H1 (cell line): ENCODE results near the gene NUP210L. TPM values are rescaled to one million over a fixed set of nuclear protein-coding genes. Genes with fewer than 3 reads are reported as not detected.

Experiments used
- CTCF ChIA-PET: fragments of 300-600 bp; sonication (Branson Sonifier 250); formaldehyde crosslinking; loops from one replicate; lab custom pipeline; 2021; ENCODE audit not compliant: partially characterized antibody; lab: Charles Lee
- POLR2A ChIA-PET: fragments of 300-600 bp; sonication (Branson Sonifier 250); formaldehyde crosslinking; loops from one replicate; lab custom pipeline; 2021; ENCODE audit warnings: inconsistent platforms; ENCODE audit not compliant: partially characterized antibody; lab: Charles Lee
- DNase-seq, 2 experiments: peaks; one replicate each; pipeline versions ENCODE4 v3.0.0 to v3.0.0-alpha.2; 2010 to 2022; ENCODE audit warnings: low spot score in 2 of 2, low read depth in 1 of 2, mixed read lengths in 1 of 2
- FAIRE-seq: peaks from 2 replicates; lab custom pipeline; 2011; peaks lifted over from hg19 to GRCh38; lab: Jason Lieb, UNC
- H2AFZ ChIP-seq: 2 replicates; pipeline ENCODE4 v1.8.1; 2012; ENCODE audit warnings: low read length, inconsistent platforms
- H2AK5ac ChIP-seq: 2 replicates; pipeline ENCODE4 v1.6.1; 2013; ENCODE audit warnings: low read depth, low read length
- H2BK120ac ChIP-seq: replicated peaks from 2 replicates; pipeline ENCODE3; 2013; ENCODE audit warnings: low read depth, low read length, inconsistent platforms
- H2BK12ac ChIP-seq: 2 replicates; pipeline ENCODE4 v1.6.1; 2013; ENCODE audit warnings: low read depth, low read length
- H2BK15ac ChIP-seq: 2 replicates; pipeline ENCODE4 v1.6.1; 2013; ENCODE audit warnings: low read length
- H2BK20ac ChIP-seq: 2 replicates; pipeline ENCODE4 v1.6.1; 2013; ENCODE audit warnings: low read length
- H2BK5ac ChIP-seq: 2 replicates; pipeline ENCODE4 v1.6.1; 2013; ENCODE audit warnings: low read depth, low read length
- H3K14ac ChIP-seq: 2 replicates; pipeline ENCODE4 v1.6.1; 2013; ENCODE audit warnings: inconsistent platforms; ENCODE audit not compliant: insufficient read length
- H3K18ac ChIP-seq: 2 replicates; pipeline ENCODE4 v1.6.1; 2013; ENCODE audit warnings: low read length; ENCODE audit errors: extremely low read depth
- H3K23ac ChIP-seq: 2 replicates; pipeline ENCODE4 v1.6.1; 2013; ENCODE audit warnings: inconsistent platforms; ENCODE audit not compliant: insufficient read length
- H3K23me2 ChIP-seq: 2 replicates; pipeline ENCODE4 v1.6.1; 2013; ENCODE audit warnings: low read depth, low read length
- H3K27ac ChIP-seq: 2 replicates; pipeline ENCODE4 v1.6.1; 2011; ENCODE audit warnings: low read depth, low read length, inconsistent platforms
- H3K27me3 ChIP-seq, 4 experiments: replicated peaks in 1 of 4; 1 replicate in 1 of 4; 2 replicates in 3 of 4; pipeline versions ENCODE4 v1.6.1 to v1.8.1; 2011 to 2013; ENCODE audit warnings: low read length in 3 of 4, mild to moderate bottlenecking in 3 of 4, inconsistent platforms in 2 of 4, mixed read lengths in 2 of 4, moderate library complexity in 1 of 4; ENCODE audit not compliant: control insufficient read depth in 3 of 4, insufficient read depth in 3 of 4; ENCODE audit errors: extremely low read depth in 1 of 4
- H3K36me3 ChIP-seq, 4 experiments: 2 replicates each; pipeline versions ENCODE4 v1.6.1 to v1.8.1; 2011 to 2013; ENCODE audit warnings: mild to moderate bottlenecking in 4 of 4, low read length in 3 of 4, moderate library complexity in 2 of 4, control low read depth in 1 of 4, inconsistent platforms in 1 of 4; ENCODE audit not compliant: insufficient read depth in 4 of 4, control insufficient read depth in 2 of 4
- H3K4ac ChIP-seq: replicated peaks from 2 replicates; pipeline ENCODE3; 2013; ENCODE audit warnings: low read length, low read depth, mixed read lengths, inconsistent platforms; ENCODE audit not compliant: insufficient read length
- H3K4me1 ChIP-seq, 4 experiments: replicated peaks in 1 of 4; 1 replicate in 1 of 4; 2 replicates in 3 of 4; pipeline versions ENCODE4 v1.6.1 to v1.8.1; 2011 to 2013; ENCODE audit warnings: low read length in 3 of 4, inconsistent platforms in 2 of 4, mixed read lengths in 1 of 4; ENCODE audit not compliant: insufficient read depth in 4 of 4, control insufficient read depth in 3 of 4
- H3K4me2 ChIP-seq, 2 experiments: 2 replicates each; pipeline versions ENCODE4 v1.6.1 to v1.8.1; 2011 to 2013; ENCODE audit warnings: low read depth in 2 of 2, low read length in 2 of 2, control low read depth in 1 of 2, inconsistent platforms in 1 of 2, mild to moderate bottlenecking in 1 of 2; ENCODE audit not compliant: insufficient read depth in 1 of 2
- H3K4me3 ChIP-seq, 4 experiments: fragments of 200-600, 300-600 bp in 1 of 4; sonication (generic), shearing (Covaris generic), sonication (Bioruptor Twin) in 1 of 4; 2 replicates each; pipeline versions ENCODE4 v1.5.1 to v1.8.1; 2011 to 2016; ENCODE audit warnings: low read length in 4 of 4, low read depth in 3 of 4, control low read depth in 2 of 4, inconsistent platforms in 2 of 4, mild to moderate bottlenecking in 2 of 4, mixed read lengths in 1 of 4, moderate library complexity in 1 of 4; ENCODE audit not compliant: insufficient read depth in 2 of 4; ENCODE audit errors: extremely low read depth in 1 of 4
- H3K56ac ChIP-seq: replicated peaks from 2 replicates; pipeline ENCODE3; 2013; ENCODE audit warnings: low read depth, mild to moderate bottlenecking, mixed read lengths, low read length, inconsistent platforms; ENCODE audit not compliant: insufficient read length
- H3K79me1 ChIP-seq: 2 replicates; pipeline ENCODE4 v1.6.1; 2013; ENCODE audit warnings: low read depth, low read length, control low read depth
- H3K79me2 ChIP-seq, 2 experiments: 2 replicates each; pipeline versions ENCODE4 v1.6.1 to v1.8.1; 2012 to 2013; ENCODE audit warnings: low read length in 2 of 2, mild to moderate bottlenecking in 2 of 2, inconsistent platforms in 1 of 2; ENCODE audit not compliant: insufficient read depth in 2 of 2, control insufficient read depth in 1 of 2
- H3K9ac ChIP-seq, 4 experiments: replicated peaks in 1 of 4; 1 replicate in 1 of 4; 2 replicates in 3 of 4; pipeline versions ENCODE4 v1.6.1 to v1.8.1; 2011 to 2013; ENCODE audit warnings: low read depth in 3 of 4, low read length in 3 of 4, control low read depth in 2 of 4, mild to moderate bottlenecking in 2 of 4, moderate library complexity in 2 of 4, inconsistent platforms in 1 of 4; ENCODE audit errors: extremely low read depth in 1 of 4
- H3K9me3 ChIP-seq, 2 experiments: 2 replicates each; pipeline versions ENCODE4 v1.6.1 to v1.8.1; 2012 to 2013; ENCODE audit warnings: mild to moderate bottlenecking in 2 of 2, moderate library complexity in 2 of 2, control low read depth in 1 of 2, inconsistent platforms in 1 of 2, low read depth in 1 of 2, low read length in 1 of 2, mixed read lengths in 1 of 2; ENCODE audit not compliant: insufficient read depth in 2 of 2
- H4K20me1 ChIP-seq, 2 experiments: replicated peaks in 1 of 2; 2 replicates each; pipeline versions ENCODE3 to v1.8.1; 2011 to 2013; ENCODE audit warnings: inconsistent platforms in 2 of 2, low read length in 2 of 2, mild to moderate bottlenecking in 1 of 2; ENCODE audit not compliant: insufficient read depth in 2 of 2, control insufficient read depth in 1 of 2
- H4K5ac ChIP-seq: 2 replicates; pipeline ENCODE4 v1.6.1; 2013; ENCODE audit warnings: low read length, low read depth, mixed read lengths, inconsistent platforms; ENCODE audit not compliant: insufficient read length
- H4K8ac ChIP-seq: 2 replicates; pipeline ENCODE4 v1.8.0; 2013; ENCODE audit warnings: mild to moderate bottlenecking, moderate library complexity, low read length, inconsistent platforms; ENCODE audit not compliant: insufficient read depth; ENCODE audit errors: extremely low read depth
- H4K91ac ChIP-seq: replicated peaks from 2 replicates; pipeline ENCODE3; 2013; ENCODE audit warnings: low read length, mixed read lengths, inconsistent platforms; ENCODE audit not compliant: insufficient read length
- ASH2L ChIP-seq: fragments of 200-600, 300-600 bp; sonication (generic); IDR thresholded peaks from one replicate; pipeline ENCODE4 v1.7.1; 2017; ENCODE audit warnings: low read length
- BCL11A ChIP-seq, 2 experiments: IDR thresholded peaks; one replicate each; pipeline ENCODE4 v1.6.1; 2011; ENCODE audit warnings: low read depth in 2 of 2, low read length in 2 of 2, mild to moderate bottlenecking in 2 of 2
- BRCA1 ChIP-seq: IDR thresholded peaks from 2 replicates; pipeline ENCODE4 v1.6.1; 2012; ENCODE audit warnings: low read depth, low read length, improper control_type of control experiment
- CBX5 ChIP-seq: fragments of 300-800, 300-1000 bp; sonication (generic); IDR thresholded peaks from 2 replicates; pipeline ENCODE4 v1.7.1; 2016; ENCODE audit warnings: antibody characterized with exemption, low read length, low read depth
- CBX8 ChIP-seq: fragments of 300-800, 300-1000 bp; sonication (generic); IDR thresholded peaks from 2 replicates; pipeline ENCODE4 v1.7.1; 2016; ENCODE audit warnings: low read depth, low read length, borderline replicate concordance
- GTF2F1 ChIP-seq: IDR thresholded peaks from 2 replicates; pipeline ENCODE4 v1.6.1; 2012; ENCODE audit warnings: low read depth, low read length, improper control_type of control experiment, borderline replicate concordance
- NRF1 ChIP-seq: IDR thresholded peaks from 2 replicates; pipeline ENCODE4 v1.6.1; 2011; ENCODE audit warnings: mild to moderate bottlenecking, low read depth, low read length, improper control_type of control experiment
- SP2 ChIP-seq: IDR thresholded peaks from 2 replicates; pipeline ENCODE4 v1.6.1; 2012; ENCODE audit warnings: mild to moderate bottlenecking, low read length, inconsistent platforms
- SRF ChIP-seq: IDR thresholded peaks from 2 replicates; pipeline ENCODE4 v1.6.1; 2011; ENCODE audit warnings: mild to moderate bottlenecking, low read depth, low read length, moderate library complexity
- TAF7 ChIP-seq: optimal IDR thresholded peaks from 2 replicates; pipeline ENCODE3; 2011; ENCODE audit warnings: low read depth, mild to moderate bottlenecking, inconsistent platforms, low read length, moderate library complexity, borderline replicate concordance
- TCF12 ChIP-seq: IDR thresholded peaks from 2 replicates; pipeline ENCODE4 v1.6.1; 2011; ENCODE audit warnings: low read depth, mild to moderate bottlenecking, low read length
- WGBS, 2 experiments: shearing (Covaris generic) in 1 of 2; methylation state at CpG; one replicate each; pipeline versions ENCODE4 v1.1.6 to v1.1.7; 2013 to 2015; ENCODE audit warnings: low lambda C conversion rate in 2 of 2, mixed read lengths in 2 of 2, inconsistent platforms in 1 of 2, low coverage in 1 of 2, missing lambda C conversion rate in 1 of 2; ENCODE audit not compliant: insufficient replicate concordance in 2 of 2, insufficient coverage in 1 of 2, insufficient read length in 1 of 2; ENCODE audit errors: extremely low coverage in 1 of 2, missing lambda C conversion rate in 1 of 2; 5-methylcytosine and 5-hydroxymethylcytosine counted together
- polyA plus RNA-seq, 7 experiments: library from polyadenylated mRNA; depleted of rRNA in 3 of 7; stranded (reverse) in 5 of 7; unstranded in 2 of 7; fragments of >200 nt in 5 of 7; fragments of 200-250 nt in 2 of 7; gene quantifications; 1 replicate in 5 of 7; 2 replicates in 1 of 7; 4 replicates in 1 of 7; pipeline versions ENCODE4 v1.2.1 to v1.2.3, GENCODE V29; 2011 to 2013; ENCODE audit warnings: missing spikeins in 2 of 7, mixed read lengths in 2 of 7
- total RNA-seq: library from RNA; stranded (reverse); fragmentation: NEBNext Ultra II Directional; extraction: Animal tissue kit (Norgen Biotek cat#: 25700); gene quantifications from 2 replicates; pipeline ENCODE4 v1.2.1, GENCODE V29; 2021

NUP210L gene
- total and polyA plus RNA-seq, 2 of the 8 experiments (the other 6 are each of a cell fraction or from before 2014, with no cell fraction given) = not detected

DNA sequence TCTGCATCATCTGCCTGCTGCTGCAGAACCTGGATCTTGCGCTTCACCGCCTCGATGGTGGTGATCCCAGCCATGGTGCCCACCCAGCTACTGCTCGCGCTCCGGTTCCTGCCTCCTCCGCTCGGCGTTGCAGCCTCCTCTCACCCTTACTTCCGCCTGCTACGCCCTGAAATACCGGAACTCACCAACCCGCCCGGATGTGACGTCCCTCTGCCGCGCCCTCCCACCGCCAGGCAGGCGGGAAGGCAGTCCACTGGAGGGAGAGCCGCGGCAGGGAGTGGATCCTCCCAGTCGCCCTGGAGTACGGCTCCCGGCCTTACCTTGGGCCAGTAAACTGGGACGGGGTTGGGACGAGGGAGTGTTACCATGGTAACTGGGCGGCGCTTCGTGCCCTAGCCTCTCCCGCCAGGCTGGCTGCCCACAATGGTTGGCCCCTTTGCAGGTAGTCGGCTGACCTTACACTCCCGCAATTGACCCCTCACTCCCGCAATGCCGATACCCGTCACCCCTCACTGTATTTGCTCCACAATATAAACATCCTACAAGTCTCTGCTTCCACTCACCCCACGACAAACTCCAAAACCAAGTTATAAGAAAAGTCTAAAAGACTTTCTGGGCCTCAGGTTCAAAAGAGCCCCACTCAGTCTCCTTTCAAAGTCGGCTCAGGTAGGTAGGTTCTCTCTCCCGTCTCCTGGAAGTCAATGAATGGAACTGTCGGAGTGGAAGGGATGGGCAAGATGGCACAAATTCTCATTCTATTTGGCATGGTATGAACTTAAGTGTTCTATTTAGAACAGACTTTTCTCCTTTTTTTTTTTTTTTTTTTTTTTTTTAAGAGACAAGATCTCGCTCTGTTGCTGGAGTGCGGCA, 28.4 kb upstream of the NUP210L start:
- Histone ChIP-seq H3K36me3 (peaks cover 0 to 9% (median 3%) of the 10 kb centered on the region in 4 experiments; a peak in 3 of 8 replicates), H3K27ac (peak overlapping the region; percentile 80), H2BK12ac (peak overlapping the region; percentile 31; the same call in 1 of the 2 replicates), H3K9ac (peak overlapping the region in 3 of 4 experiments; percentile 86 to 93 (median 87); a peak in 6 of 7 replicates), H3K4me3 (peak overlapping the region; percentile 87 to 97 (median 96)), H3K4me1 (peaks cover 15 to 34% (median 24%) of the 10 kb centered on the region in 4 experiments; a peak in 6 of 7 replicates), H3K14ac (no peak overlapping the region), H3K27me3 (no peaks in the 10 kb centered on the region), H3K18ac (peak overlapping the region; percentile 88; the same call in 1 of the 2 replicates), H4K20me1 (peaks cover 16 to 25% of the 10 kb centered on the region in 2 experiments), H3K23ac (no peak overlapping the region), H3K4me2 (peak overlapping the region; percentile 83 to 90), H2AFZ (no peak overlapping the region), H3K4ac (peak overlapping the region; percentile 0), H4K5ac (peak overlapping the region; percentile 82), H3K9me3 (no peaks in the 10 kb centered on the region), H3K23me2 (peaks cover 7% of the 10 kb centered on the region; the same call in 1 of the 2 replicates), H3K79me1 (peaks cover 10% of the 10 kb centered on the region), H4K8ac (peak overlapping the region; percentile 87; the same call in 1 of the 2 replicates), H4K91ac (no peak overlapping the region), H2BK20ac (no peak overlapping the region), H2BK120ac (no peak overlapping the region), H2BK5ac (peak overlapping the region; percentile 82), H2AK5ac (no peak overlapping the region), H3K79me2 (peaks cover 41 to 47% of the 10 kb centered on the region in 2 experiments), H3K56ac (peak overlapping the region; percentile 70), H2BK15ac (peak overlapping the region; percentile 93; the same call in 1 of the 2 replicates)
- FAIRE-seq = no peak
- WGBS, 2 experiments = 8% methylated on average over 41 of the region's 41 CpGs; no CpG with 5 or more reads in 1 of the 2 experiments
- CTCF ChIA-PET = interaction anchor here (0.6 to 1.8 kb wide), 4 partner anchors 10 to 119 kb away, joined by 3 to 6 read pairs (median 4); no protein-coding TSS in a partner anchor
- POLR2A ChIA-PET = interaction anchor here (0.6 to 11.3 kb wide), 18 partner anchors 9 to 254 kb away, joined by 3 to 107 read pairs (median 4); partner anchors contain the start of genes ATP8B2, HAX1, NUP210L and RPS27
- peak; percentile 98 for DNase-seq
- TF ChIP-seq GTF2F1 (peak; percentile 81; the same call in 1 of the 2 replicates), ASH2L (peak; percentile 90), BCL11A (IDR thresholded peaks at IDR 0.05; ENCODE audit: low read depth in 2 of 2, low read length in 2 of 2) (no peak), CBX8 (no peak), NRF1 (no peak), TCF12 (no peak), CBX5 (no peak), TAF7 (peak; percentile 67), SRF (peak; percentile 32; the same call in 1 of the 2 replicates), SP2 (no peak), BRCA1 (no peak)
